GM12878 (cell line): ENCODE results near the gene GJA4. TPM values are rescaled to one million over a fixed set of nuclear protein-coding genes. Genes with fewer than 3 reads are reported as not detected.

Experiments
- ATAC-seq: fragments of 200-7000 bp; cut with Tn5 transposase; 3 replicates; pipeline ENCODE4 v1.9.1; 2020; ENCODE audit warnings: mild to moderate bottlenecking, moderate library complexity
- BruUV-seq: library from RNA; stranded (reverse); fragments of 400-500 nt; replicated peaks from 2 replicates; lab custom pipeline; 2021; lab: Mats Ljungman, UMichigan
- CTCF ChIA-PET: fragments of 300-600 bp; sonication (Branson Sonifier 250); formaldehyde crosslinking; extraction: SDS; loops from one replicate; lab custom pipeline; 2021; ENCODE audit warnings: inconsistent platforms; lab: Yijun Ruan, JAX
- POLR2A ChIA-PET: fragments of 350-600 bp; formaldehyde crosslinking; extraction: SDS; loops from one replicate; lab custom pipeline; 2021; ENCODE audit warnings: inconsistent platforms; lab: Charles Lee
- RAD21 ChIA-PET: fragments of 300-600 bp; sonication (Branson Sonifier 250); formaldehyde crosslinking; loops from one replicate; lab custom pipeline; 2023; ENCODE audit warnings: antibody characterized with exemption; ENCODE audit not compliant: unreplicated experiment; lab: Charles Lee
- SMC1A ChIA-PET: fragments of 300-600 bp; sonication (Branson Sonifier 250); formaldehyde crosslinking; loops from one replicate; lab custom pipeline; 2023; ENCODE audit not compliant: unreplicated experiment, uncharacterized antibody; lab: Charles Lee
- DNase-seq: peaks from one replicate; pipeline ENCODE4 v3.0.0-alpha.2; 2011; ENCODE audit warnings: low read depth, low spot score
- FAIRE-seq: peaks from 3 replicates; lab custom pipeline; 2011; peaks lifted over from hg19 to GRCh38; lab: Jason Lieb, UNC
- H2AFZ ChIP-seq: 2 replicates; pipeline ENCODE4 v1.6.0; 2011; ENCODE audit warnings: low read depth, low read length, control low read depth; ENCODE audit not compliant: control insufficient read depth
- H3K27ac ChIP-seq: 2 replicates; pipeline ENCODE4 v1.5.1; 2011; ENCODE audit warnings: control low read depth; ENCODE audit not compliant: control insufficient read depth, insufficient read depth
- H3K27me3 ChIP-seq, 2 experiments: replicated peaks in 1 of 2; 2 replicates each; pipeline versions ENCODE4 v1.6.0 to v1.6.1; 2011; ENCODE audit warnings: low read length in 1 of 2; ENCODE audit not compliant: control insufficient read depth in 2 of 2, insufficient read depth in 2 of 2
- H3K36me3 ChIP-seq, 2 experiments: 2 replicates each; pipeline ENCODE4 v1.5.1; 2011; ENCODE audit warnings: low read length in 1 of 2; ENCODE audit not compliant: control insufficient read depth in 2 of 2, insufficient read depth in 2 of 2
- H3K4me1 ChIP-seq: 2 replicates; pipeline ENCODE4 v1.6.1; 2011; ENCODE audit warnings: mild to moderate bottlenecking, low read length, moderate library complexity, mixed read lengths; ENCODE audit not compliant: control insufficient read depth, insufficient read depth
- H3K4me2 ChIP-seq: 2 replicates; pipeline ENCODE4 v1.6.0; 2011; ENCODE audit warnings: control low read depth; ENCODE audit not compliant: control insufficient read depth, insufficient read depth
- H3K4me3 ChIP-seq: fragments of 200-600 bp; sonication (generic); 2 replicates; pipeline ENCODE4 v1.5.1; 2016
- H3K79me2 ChIP-seq: 2 replicates; pipeline ENCODE4 v1.6.0; 2011; ENCODE audit warnings: low read length; ENCODE audit not compliant: control insufficient read depth, insufficient read depth
- H3K9ac ChIP-seq: 2 replicates; pipeline ENCODE4 v1.8.0; 2011; ENCODE audit warnings: low read length, control low read depth, mixed read lengths; ENCODE audit not compliant: control insufficient read depth, insufficient read depth
- H3K9me3 ChIP-seq: replicated peaks from 3 replicates; pipeline ENCODE4 v1.5.1; 2011; ENCODE audit warnings: mild to moderate bottlenecking, low read length; ENCODE audit not compliant: control insufficient read depth, insufficient read depth
- H4K20me1 ChIP-seq: 2 replicates; pipeline ENCODE4 v1.6.0; 2011; ENCODE audit not compliant: control insufficient read depth, insufficient read depth
- CHD4 ChIP-seq: fragments of 200-600 bp; sonication (generic); IDR thresholded peaks from 2 replicates; pipeline ENCODE4 v1.6.1; 2016; ENCODE audit warnings: mild to moderate bottlenecking
- JUNB ChIP-seq: IDR thresholded peaks from 2 replicates; pipeline ENCODE4 v1.6.1; 2016; ENCODE audit warnings: antibody characterized with exemption, mild to moderate bottlenecking
- WGBS: methylation state at CpG from one replicate; pipeline ENCODE4 v1.1.6; 2016; ENCODE audit warnings: low lambda C conversion rate; ENCODE audit not compliant: insufficient replicate concordance, insufficient coverage; ENCODE audit errors: missing lambda C conversion rate; 5-methylcytosine and 5-hydroxymethylcytosine counted together
- in situ Hi-C: fragments of 300-500 bp; cut with MboI; formaldehyde crosslinking; loops from 9 replicates; pipeline ENCODE4 v1.14.3; 2018; ENCODE audit warnings: mixed read lengths
- intact Hi-C: fragments of 100-400 bp; cut with micrococcal nuclease; formaldehyde crosslinking; loops from one replicate; pipeline ENCODE4 v1.14.2; 2022; ENCODE audit not compliant: unreplicated experiment
- polyA plus RNA-seq, 11 experiments: library from polyadenylated mRNA; depleted of rRNA in 4 of 11; unstranded in 6 of 11; stranded (reverse) in 5 of 11; fragments of >200 nt; fragmentation: Nextera tagmentation in 4 of 11; fragmentation: Illumina TruSeq in 1 of 11; extraction: Ambion mirVana in 4 of 11; extraction: Trizol in 1 of 11; gene quantifications; 1 replicate in 1 of 11; 2 replicates in 10 of 11; pipeline versions ENCODE4 v1.2.1 to v1.2.3, GENCODE V29; 2011 to 2016; ENCODE audit warnings: inconsistent platforms in 2 of 11, missing spikeins in 2 of 11, low read depth in 1 of 11
- total RNA-seq, 4 experiments: library from RNA; depleted of rRNA in 3 of 4; stranded (reverse); fragments of >200 nt in 3 of 4; fragmentation: Illumina TruSeq in 1 of 4; extraction: Trizol in 1 of 4; gene quantifications; 2 replicates each; pipeline versions ENCODE4 v1.2.1 to v1.2.3, GENCODE V29; 2013 to 2021
- TF ChIP-seq, protein P1 (sequence below): IDR thresholded peaks from 2 replicates; pipeline ENCODE4 v1.6.1; 2012; ENCODE audit warnings: low read length, inconsistent platforms
- TF ChIP-seq, protein P2 (sequence below): fragments of 450-650 bp; formaldehyde crosslinking; IDR thresholded peaks from 2 replicates; pipeline ENCODE4 v1.4.0; 2020; ENCODE audit warnings: mild to moderate bottlenecking, moderate library complexity

Gene GJA4
- total and polyA plus RNA-seq, 10 of the 15 experiments (the other 5 are each of a cell fraction or from before 2014, with no cell fraction given): 0.09 to 0.18 TPM; not detected in 8

DNA sequence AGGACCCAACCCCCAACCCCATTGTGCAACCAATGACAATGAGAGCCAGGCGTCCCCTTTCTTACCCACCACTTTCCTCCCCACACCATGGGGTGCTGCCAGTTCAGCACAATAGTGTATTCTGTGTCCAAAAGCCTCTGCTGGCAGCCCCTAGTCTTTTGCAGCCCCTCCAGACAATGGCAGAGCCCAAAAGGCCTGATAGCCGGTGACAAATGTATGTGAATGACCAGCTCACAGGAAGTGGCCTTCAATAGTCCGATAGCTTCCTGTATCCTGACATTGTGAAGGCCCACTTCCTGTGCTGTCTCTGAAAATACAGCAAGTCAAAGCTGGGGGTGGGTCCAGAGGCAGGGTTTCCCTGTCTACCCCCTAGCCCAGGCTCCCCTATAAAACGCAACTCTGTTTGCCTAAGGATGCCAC is 50.2 kb downstream of the GJA4 start:
- Histone ChIP-seq H3K36me3 (no peaks in the 10 kb centered on the region), H3K4me1 (no peaks in the 10 kb centered on the region), H3K9ac (no peak overlapping the region), H3K9me3 (no peaks in the 10 kb centered on the region), H3K4me3 (no peak overlapping the region), H3K4me2 (no peak overlapping the region), H4K20me1 (no peaks in the 10 kb centered on the region), H3K27me3 (no peaks in the 10 kb centered on the region), H2AFZ (no peak overlapping the region), H3K27ac (no peak overlapping the region), H3K79me2 (no peaks in the 10 kb centered on the region)
- ChIA-PET RAD21 (no interaction called here), CTCF (interaction anchor here (2.7 kb wide), 1 partner anchor 10 kb away, joined by 7 read pairs; no protein-coding TSS in a partner anchor), POLR2A (no interaction called here), SMC1A (no interaction called here)
- WGBS: 77% methylated on average over 4 of the region's 4 CpGs
- no peak for FAIRE-seq
- DNase-seq: no peak
- BruUV-seq: no TSS peak
- intact Hi-C loops: no loop called here
- no peak for ATAC-seq
- in situ Hi-C loops: no loop called here
- TF ChIP-seq, protein P1, sequence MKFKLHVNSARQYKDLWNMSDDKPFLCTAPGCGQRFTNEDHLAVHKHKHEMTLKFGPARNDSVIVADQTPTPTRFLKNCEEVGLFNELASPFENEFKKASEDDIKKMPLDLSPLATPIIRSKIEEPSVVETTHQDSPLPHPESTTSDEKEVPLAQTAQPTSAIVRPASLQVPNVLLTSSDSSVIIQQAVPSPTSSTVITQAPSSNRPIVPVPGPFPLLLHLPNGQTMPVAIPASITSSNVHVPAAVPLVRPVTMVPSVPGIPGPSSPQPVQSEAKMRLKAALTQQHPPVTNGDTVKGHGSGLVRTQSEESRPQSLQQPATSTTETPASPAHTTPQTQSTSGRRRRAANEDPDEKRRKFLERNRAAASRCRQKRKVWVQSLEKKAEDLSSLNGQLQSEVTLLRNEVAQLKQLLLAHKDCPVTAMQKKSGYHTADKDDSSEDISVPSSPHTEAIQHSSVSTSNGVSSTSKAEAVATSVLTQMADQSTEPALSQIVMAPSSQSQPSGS: no peak
- TF ChIP-seq JUNB (no peak), CHD4 (no peak)
- TF ChIP-seq, protein P2, sequence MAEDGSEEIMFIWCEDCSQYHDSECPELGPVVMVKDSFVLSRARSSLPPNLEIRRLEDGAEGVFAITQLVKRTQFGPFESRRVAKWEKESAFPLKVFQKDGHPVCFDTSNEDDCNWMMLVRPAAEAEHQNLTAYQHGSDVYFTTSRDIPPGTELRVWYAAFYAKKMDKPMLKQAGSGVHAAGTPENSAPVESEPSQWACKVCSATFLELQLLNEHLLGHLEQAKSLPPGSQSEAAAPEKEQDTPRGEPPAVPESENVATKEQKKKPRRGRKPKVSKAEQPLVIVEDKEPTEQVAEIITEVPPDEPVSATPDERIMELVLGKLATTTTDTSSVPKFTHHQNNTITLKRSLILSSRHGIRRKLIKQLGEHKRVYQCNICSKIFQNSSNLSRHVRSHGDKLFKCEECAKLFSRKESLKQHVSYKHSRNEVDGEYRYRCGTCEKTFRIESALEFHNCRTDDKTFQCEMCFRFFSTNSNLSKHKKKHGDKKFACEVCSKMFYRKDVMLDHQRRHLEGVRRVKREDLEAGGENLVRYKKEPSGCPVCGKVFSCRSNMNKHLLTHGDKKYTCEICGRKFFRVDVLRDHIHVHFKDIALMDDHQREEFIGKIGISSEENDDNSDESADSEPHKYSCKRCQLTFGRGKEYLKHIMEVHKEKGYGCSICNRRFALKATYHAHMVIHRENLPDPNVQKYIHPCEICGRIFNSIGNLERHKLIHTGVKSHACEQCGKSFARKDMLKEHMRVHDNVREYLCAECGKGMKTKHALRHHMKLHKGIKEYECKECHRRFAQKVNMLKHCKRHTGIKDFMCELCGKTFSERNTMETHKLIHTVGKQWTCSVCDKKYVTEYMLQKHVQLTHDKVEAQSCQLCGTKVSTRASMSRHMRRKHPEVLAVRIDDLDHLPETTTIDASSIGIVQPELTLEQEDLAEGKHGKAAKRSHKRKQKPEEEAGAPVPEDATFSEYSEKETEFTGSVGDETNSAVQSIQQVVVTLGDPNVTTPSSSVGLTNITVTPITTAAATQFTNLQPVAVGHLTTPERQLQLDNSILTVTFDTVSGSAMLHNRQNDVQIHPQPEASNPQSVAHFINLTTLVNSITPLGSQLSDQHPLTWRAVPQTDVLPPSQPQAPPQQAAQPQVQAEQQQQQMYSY (CRISPR knock-in tag): no peak
